CD4-positive, alpha-beta T cell (primary cell): ENCODE data around the gene NBPF4. TPM values are rescaled to one million over a fixed set of nuclear protein-coding genes. Genes with fewer than 3 reads are reported as not detected.

ENCODE experiments used
- ATAC-seq: fragments of 200-7000 bp; cut with Tn5 transposase; one replicate; pipeline ENCODE4 v1.10.0; 2022; ENCODE audit warnings: mild to moderate bottlenecking; ENCODE audit not compliant: poor library complexity
- CTCF ChIA-PET: fragments of 350-600 bp; sonication (Branson Sonifier 250); formaldehyde crosslinking; loops from one replicate; lab custom pipeline; 2021; ENCODE audit warnings: antibody characterized with exemption, inconsistent platforms; lab: Charles Lee
- POLR2A ChIA-PET: fragments of 350-600 bp; sonication (Branson Sonifier 250); formaldehyde crosslinking; loops from one replicate; lab custom pipeline; 2021; ENCODE audit warnings: antibody characterized with exemption, inconsistent platforms; lab: Charles Lee
- DNase-seq, 14 experiments: peaks; one replicate each; pipeline ENCODE4 v3.0.0-alpha.2; 2013 to 2020; ENCODE audit warnings: mixed read lengths in 2 of 14
- H3K27ac ChIP-seq, 2 donors: one replicate each; pipeline versions ENCODE4 v1.5.1 to v1.7.0; 2013; ENCODE audit warnings: low read length in 2 of 2, low read depth in 1 of 2, mild to moderate bottlenecking in 1 of 2
- H3K27me3 ChIP-seq, 2 experiments: 1 replicate in 1 of 2; 2 replicates in 1 of 2; pipeline versions ENCODE4 v1.6.1 to v1.7.0; 2013; ENCODE audit warnings: low read length in 2 of 2, control low read depth in 1 of 2, mild to moderate bottlenecking in 1 of 2, moderate library complexity in 1 of 2; ENCODE audit not compliant: insufficient read depth in 2 of 2, control insufficient read depth in 1 of 2
- H3K36me3 ChIP-seq: one replicate; pipeline ENCODE4 v1.6.1; 2013; ENCODE audit warnings: low read length, control low read depth; ENCODE audit not compliant: insufficient read depth
- H3K4me1 ChIP-seq: one replicate; pipeline ENCODE4 v1.6.1; 2013; ENCODE audit warnings: low read length, control low read depth; ENCODE audit not compliant: insufficient read depth
- H3K4me3 ChIP-seq: one replicate; pipeline ENCODE4 v1.5.1; 2013; ENCODE audit warnings: mild to moderate bottlenecking, low read length, moderate library complexity
- H3K9me3 ChIP-seq, 2 experiments: 1 replicate in 1 of 2; 2 replicates in 1 of 2; pipeline versions ENCODE4 v1.6.1 to v1.7.0; 2013; ENCODE audit warnings: low read length in 2 of 2, mild to moderate bottlenecking in 2 of 2, control low read depth in 1 of 2, moderate library complexity in 1 of 2; ENCODE audit not compliant: control insufficient read depth in 1 of 2, insufficient read depth in 1 of 2
- H3K27ac Mint-ChIP-seq: one replicate; pipeline ENCODE4 v1.8.0; 2020; ENCODE audit warnings: mixed read lengths
- H3K27me3 Mint-ChIP-seq: one replicate; pipeline ENCODE4 v1.8.0; 2021; ENCODE audit warnings: mixed read lengths
- H3K36me3 Mint-ChIP-seq: one replicate; pipeline ENCODE4 v1.8.0; 2021; ENCODE audit warnings: low read depth, mixed read lengths
- H3K4me1 Mint-ChIP-seq: one replicate; pipeline ENCODE4 v1.8.0; 2021; ENCODE audit warnings: low read depth, mixed read lengths
- H3K4me3 Mint-ChIP-seq: one replicate; pipeline ENCODE4 v1.8.0; 2020; ENCODE audit warnings: mild to moderate bottlenecking, mixed read lengths
- H3K9me3 Mint-ChIP-seq: one replicate; pipeline ENCODE4 v1.8.0; 2020; ENCODE audit warnings: mixed read lengths
- intact Hi-C, 2 experiments: fragments of 100-400 bp; cut with DNase I in 1 of 2; cut with micrococcal nuclease in 1 of 2; formaldehyde crosslinking; loops; one replicate each; pipeline versions ENCODE4 v1.15.1 to v1.9.0; 2023 to 2025; cut with DNase I, micrococcal nuclease
- total RNA-seq, 174 experiments: library from RNA in 2 of 174; stranded (reverse) in 2 of 174; gene quantifications; one replicate each; pipeline ENCODE4 v1.2.3 and lab custom pipeline; 2021 to 2026
- TF ChIP-seq, protein P1 (sequence below): fragments of 200-600 bp; IDR thresholded peaks from one replicate; pipeline ENCODE4 v1.8.0; 2022; ENCODE audit warnings: antibody characterized with exemption, mild to moderate bottlenecking

NBPF4 gene
- total RNA-seq, 2 experiments from 2014 or later, result 0.11 TPM; not detected in 1

DNA sequence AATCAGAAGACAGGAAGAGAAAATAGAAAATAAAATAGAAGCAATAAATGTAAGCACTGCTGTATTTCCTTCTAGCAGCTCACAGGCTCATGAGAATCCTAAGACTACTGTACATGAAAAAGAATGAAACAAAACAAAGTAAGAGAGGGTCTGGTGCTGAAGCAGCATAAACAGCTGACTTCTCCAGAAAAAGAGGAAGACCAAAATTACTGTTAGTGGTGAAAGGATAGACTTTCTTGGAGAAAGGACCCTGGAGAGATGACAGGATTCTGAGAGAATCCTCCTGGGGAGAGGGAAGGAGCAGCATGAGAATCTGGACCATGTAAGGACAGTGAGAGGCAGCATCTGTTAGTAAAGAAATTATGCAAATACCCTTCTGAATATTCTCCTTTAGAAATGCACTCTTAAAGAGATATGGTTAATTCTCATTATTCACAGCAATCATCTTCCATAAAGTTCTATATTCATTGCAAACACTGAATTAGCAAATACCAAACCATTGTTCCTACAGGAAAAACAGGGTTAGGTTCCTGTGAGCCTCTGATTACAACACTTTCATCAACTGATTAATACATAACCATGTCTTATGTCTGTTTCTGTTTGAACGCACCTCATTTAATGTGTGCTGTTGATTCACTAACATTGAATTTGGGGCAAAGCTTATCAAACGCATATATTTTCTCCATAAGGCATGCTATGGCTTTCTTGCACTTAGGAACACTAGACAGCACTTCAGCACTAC, 60.7 kb downstream of the NBPF4 start:
- Mint-ChIP-seq H3K4me3 (no peak overlapping the region), H3K27ac (peak overlapping the region; percentile 31), H3K27me3 (no peaks in the 10 kb centered on the region), H3K4me1 (peaks cover 11% of the 10 kb centered on the region), H3K36me3 (peaks cover 81% of the 10 kb centered on the region), H3K9me3 (peaks cover 6% of the 10 kb centered on the region)
- ATAC-seq, result no peak
- Histone ChIP-seq H3K27me3 (no peaks in the 10 kb centered on the region), H3K4me1 (no peaks in the 10 kb centered on the region), H3K27ac (no peak overlapping the region), H3K36me3 (peaks cover 48% of the 10 kb centered on the region), H3K4me3 (no peak overlapping the region), H3K9me3 (peaks cover 0 to 3% of the 10 kb centered on the region in 2 experiments)
- ChIA-PET POLR2A (no interaction called here), CTCF (no interaction called here)
- TF ChIP-seq, protein P1, sequence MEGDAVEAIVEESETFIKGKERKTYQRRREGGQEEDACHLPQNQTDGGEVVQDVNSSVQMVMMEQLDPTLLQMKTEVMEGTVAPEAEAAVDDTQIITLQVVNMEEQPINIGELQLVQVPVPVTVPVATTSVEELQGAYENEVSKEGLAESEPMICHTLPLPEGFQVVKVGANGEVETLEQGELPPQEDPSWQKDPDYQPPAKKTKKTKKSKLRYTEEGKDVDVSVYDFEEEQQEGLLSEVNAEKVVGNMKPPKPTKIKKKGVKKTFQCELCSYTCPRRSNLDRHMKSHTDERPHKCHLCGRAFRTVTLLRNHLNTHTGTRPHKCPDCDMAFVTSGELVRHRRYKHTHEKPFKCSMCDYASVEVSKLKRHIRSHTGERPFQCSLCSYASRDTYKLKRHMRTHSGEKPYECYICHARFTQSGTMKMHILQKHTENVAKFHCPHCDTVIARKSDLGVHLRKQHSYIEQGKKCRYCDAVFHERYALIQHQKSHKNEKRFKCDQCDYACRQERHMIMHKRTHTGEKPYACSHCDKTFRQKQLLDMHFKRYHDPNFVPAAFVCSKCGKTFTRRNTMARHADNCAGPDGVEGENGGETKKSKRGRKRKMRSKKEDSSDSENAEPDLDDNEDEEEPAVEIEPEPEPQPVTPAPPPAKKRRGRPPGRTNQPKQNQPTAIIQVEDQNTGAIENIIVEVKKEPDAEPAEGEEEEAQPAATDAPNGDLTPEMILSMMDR, result no peak
- no peak for DNase-seq
- intact Hi-C loops, result no loop called here

DNA sequence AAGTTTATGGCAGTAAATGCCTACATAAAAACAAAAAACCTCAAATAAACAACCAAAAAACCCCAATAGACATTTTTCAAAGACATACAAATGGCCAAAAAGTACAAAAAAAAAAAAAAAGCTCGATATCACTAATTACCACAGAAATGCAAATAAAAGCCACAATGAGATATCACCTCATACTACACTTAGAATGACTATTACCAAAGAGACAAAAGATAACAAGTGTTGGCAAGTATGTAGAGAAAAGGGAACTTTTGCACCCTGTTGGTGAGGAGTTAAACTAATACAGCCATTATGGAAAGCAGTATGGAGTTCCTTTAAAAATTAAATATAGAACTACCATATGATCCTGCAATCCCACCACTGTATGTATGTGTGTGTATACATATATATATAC, 64.9 kb downstream of the NBPF4 start:
- Mint-ChIP-seq H3K27ac (no peak overlapping the region), H3K9me3 (peaks cover 4% of the 10 kb centered on the region), H3K4me1 (peaks cover 25% of the 10 kb centered on the region), H3K27me3 (no peaks in the 10 kb centered on the region), H3K4me3 (no peak overlapping the region), H3K36me3 (peaks cover 96% of the 10 kb centered on the region)
- peaks cover 7 to 9% of the 10 kb centered on the region in 2 experiments for H3K9me3 ChIP-seq
- POLR2A ChIA-PET, result no interaction called here
- no peak overlapping the region for H3K27ac ChIP-seq
- TF ChIP-seq, protein P1, result no peak
- CTCF ChIA-PET, result interaction anchor here (0.6 kb wide), 1 partner anchor 15 kb away, joined by 3 read pairs; no protein-coding TSS in a partner anchor
- H3K27me3 ChIP-seq, result no peaks in the 10 kb centered on the region
- no peaks in the 10 kb centered on the region for H3K4me1 ChIP-seq
- DNase-seq, result no peak
- peaks cover 64% of the 10 kb centered on the region for H3K36me3 ChIP-seq
- intact Hi-C loops, result no loop called here
- no peak for ATAC-seq
- H3K4me3 ChIP-seq, result no peak overlapping the region

Other genes with a start within 250 kb of the NBPF4 start
- 1 to 10 TPM; 4.9 to 5.5 TPM for gene SLC25A24, start 43.7 kb downstream of the NBPF4 start, total RNA-seq
- gene NBPF6, start 206.3 kb upstream of the NBPF4 start, total RNA-seq, result not detected